HEK293T (cell line): ENCODE measurements around the gene RPTOR.

Source experiments
- BHLHE40 ChIP-seq: fragments of 450-650 bp; IDR thresholded peaks from 2 replicates; pipeline ENCODE4 v1.6.1; 2016; ENCODE audit warnings: mild to moderate bottlenecking, moderate library complexity, borderline replicate concordance
- ELF4 ChIP-seq: fragments of 450-650 bp; IDR thresholded peaks from 2 replicates; pipeline ENCODE4 v1.6.1; 2017; ENCODE audit warnings: antibody characterized with exemption
- FOXA1 ChIP-seq: fragments of 450-650 bp; IDR thresholded peaks from 2 replicates; pipeline ENCODE4 v1.6.1; 2016; ENCODE audit warnings: mild to moderate bottlenecking
- NFRKB ChIP-seq: fragments of 450-650 bp; IDR thresholded peaks from 2 replicates; pipeline ENCODE4 v1.6.1; 2016; ENCODE audit warnings: mild to moderate bottlenecking, moderate library complexity
- SP1 ChIP-seq: fragments of 450-650 bp; IDR thresholded peaks from 2 replicates; pipeline ENCODE4 v1.6.1; 2017
- TARDBP ChIP-seq: fragments of 450-650 bp; IDR thresholded peaks from 2 replicates; pipeline ENCODE4 v1.6.1; 2016
- ZNF384 ChIP-seq: fragments of 450-650 bp; IDR thresholded peaks from 2 replicates; pipeline ENCODE4 v1.6.1; 2016

- no peak for TF ChIP-seq NFRKB
- no peak for TF ChIP-seq FOXA1
- no peak for TF ChIP-seq ELF4
- no peak for TF ChIP-seq ZNF384
- no peak for TF ChIP-seq BHLHE40
- TF ChIP-seq SP1 = no peak
- no peak for TF ChIP-seq TARDBP
These were observed 63.7 kb downstream of the RPTOR start for GRCh38 chr17:80608326-80608725.
